ENCODE results near the gene AMIGO1.

AMIGO1 gene

DNA sequence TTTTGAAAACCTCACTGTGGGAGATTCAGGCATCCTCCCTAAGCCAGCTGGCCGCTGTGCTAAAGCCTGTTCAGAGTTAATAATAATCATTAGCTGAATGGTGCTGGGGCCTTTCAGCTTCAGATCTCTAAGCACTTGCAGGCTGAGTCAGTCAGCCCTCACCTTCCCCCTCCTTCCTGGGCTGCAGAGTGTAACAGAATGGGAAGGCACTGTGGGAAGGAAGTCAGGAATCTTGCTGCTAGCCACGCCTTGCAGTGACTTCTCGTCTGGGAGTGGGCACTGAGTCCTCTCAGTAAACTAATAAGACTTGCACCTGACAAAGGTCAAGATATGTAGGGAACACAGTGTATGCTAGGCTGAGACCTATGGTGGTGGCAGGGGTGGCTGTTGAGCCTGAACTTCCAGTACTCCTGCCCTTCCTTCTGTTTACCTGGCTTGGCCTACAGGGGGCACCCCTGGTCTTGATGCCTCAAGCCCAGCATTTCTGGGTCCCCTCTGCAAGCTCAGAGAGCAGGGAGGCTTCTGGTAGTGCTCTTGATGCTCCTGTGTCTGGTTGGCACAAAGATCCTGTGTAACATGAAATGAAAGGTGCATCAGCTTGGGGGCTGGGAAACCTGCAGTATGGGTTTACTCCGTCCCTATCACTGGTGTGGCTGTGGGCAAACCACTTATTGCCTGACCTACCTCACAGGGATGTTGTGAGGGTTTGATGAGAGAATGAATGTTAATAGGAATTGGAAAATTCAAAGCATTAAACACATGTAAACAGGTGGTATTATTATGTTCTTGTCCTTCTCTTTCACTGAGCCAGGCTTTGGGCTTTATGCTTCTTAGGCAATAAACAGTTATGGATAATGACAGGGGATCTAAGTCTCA, 9.6 kb downstream of the AMIGO1 start:
- peak overlapping the region; percentile 21 for H3K27ac ChIP-seq
- TF ChIP-seq, protein P1, sequence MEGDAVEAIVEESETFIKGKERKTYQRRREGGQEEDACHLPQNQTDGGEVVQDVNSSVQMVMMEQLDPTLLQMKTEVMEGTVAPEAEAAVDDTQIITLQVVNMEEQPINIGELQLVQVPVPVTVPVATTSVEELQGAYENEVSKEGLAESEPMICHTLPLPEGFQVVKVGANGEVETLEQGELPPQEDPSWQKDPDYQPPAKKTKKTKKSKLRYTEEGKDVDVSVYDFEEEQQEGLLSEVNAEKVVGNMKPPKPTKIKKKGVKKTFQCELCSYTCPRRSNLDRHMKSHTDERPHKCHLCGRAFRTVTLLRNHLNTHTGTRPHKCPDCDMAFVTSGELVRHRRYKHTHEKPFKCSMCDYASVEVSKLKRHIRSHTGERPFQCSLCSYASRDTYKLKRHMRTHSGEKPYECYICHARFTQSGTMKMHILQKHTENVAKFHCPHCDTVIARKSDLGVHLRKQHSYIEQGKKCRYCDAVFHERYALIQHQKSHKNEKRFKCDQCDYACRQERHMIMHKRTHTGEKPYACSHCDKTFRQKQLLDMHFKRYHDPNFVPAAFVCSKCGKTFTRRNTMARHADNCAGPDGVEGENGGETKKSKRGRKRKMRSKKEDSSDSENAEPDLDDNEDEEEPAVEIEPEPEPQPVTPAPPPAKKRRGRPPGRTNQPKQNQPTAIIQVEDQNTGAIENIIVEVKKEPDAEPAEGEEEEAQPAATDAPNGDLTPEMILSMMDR (conservative IDR thresholded peaks at IDR 0.05): peak; percentile 80
- TF ChIP-seq ZFX (IDR thresholded peaks at IDR 0.05): no peak

DNA sequence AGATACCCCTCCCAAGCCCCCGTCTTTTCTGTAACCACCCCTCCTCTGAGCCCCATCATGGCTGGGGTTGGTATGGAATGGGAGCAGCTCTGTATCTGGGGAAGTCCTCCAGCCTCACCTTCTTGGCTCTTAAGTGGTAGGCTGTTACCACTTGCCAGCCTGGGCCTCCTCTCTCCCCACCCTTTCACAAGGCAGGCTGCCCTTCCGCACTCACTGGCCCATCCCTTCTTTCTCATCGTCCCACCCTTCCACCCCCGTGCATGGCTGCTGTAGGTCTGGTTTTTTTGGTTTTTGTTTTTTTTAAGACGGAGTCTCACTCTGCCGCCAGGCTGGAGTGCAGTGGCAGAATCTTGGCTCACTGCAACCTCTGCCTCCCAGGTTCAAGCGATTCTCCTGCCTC, 10.4 kb downstream of the AMIGO1 start:
- peak overlapping the region; percentile 21 for H3K27ac ChIP-seq
- TF ChIP-seq ZFX (IDR thresholded peaks at IDR 0.05): no peak
- TF ChIP-seq, protein P1 (conservative IDR thresholded peaks at IDR 0.05): no peak

DNA sequence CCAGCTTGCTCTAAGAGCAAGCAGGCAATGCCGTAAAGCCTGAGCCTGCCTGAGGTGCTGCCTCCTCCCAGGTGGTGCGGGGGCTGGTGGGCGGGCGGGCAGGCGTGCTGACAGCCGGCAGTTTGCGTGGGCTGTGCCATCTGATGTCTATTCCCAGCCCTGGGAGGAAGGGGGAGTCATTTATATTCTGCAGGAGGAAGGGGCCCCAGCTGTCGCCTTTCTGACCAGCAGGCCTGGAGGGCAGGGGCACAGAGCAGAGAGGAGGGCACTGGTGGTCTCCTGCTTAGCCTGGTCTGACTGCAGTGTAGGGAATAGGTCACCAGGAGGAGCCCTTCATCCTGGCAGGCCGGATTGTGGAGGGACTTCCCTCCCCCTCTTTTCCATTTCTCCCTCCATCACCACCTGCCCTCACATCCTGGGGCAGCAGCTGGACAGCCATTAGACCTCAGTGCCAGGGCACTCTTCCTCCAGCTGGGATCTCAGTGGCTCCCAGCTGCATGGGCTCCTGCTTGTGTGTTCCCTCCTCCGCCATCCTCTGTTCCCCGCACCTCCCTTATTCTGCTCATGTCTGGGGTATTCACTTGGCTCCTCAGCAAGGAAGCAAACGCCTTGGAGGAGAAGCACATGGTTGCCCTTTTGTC, 11.2 kb downstream of the AMIGO1 start:
- TF ChIP-seq, protein P1 (conservative IDR thresholded peaks at IDR 0.05): peak; percentile 58
- TF ChIP-seq ZFX (IDR thresholded peaks at IDR 0.05): no peak
- no peak overlapping the region for H3K27ac ChIP-seq

DNA sequence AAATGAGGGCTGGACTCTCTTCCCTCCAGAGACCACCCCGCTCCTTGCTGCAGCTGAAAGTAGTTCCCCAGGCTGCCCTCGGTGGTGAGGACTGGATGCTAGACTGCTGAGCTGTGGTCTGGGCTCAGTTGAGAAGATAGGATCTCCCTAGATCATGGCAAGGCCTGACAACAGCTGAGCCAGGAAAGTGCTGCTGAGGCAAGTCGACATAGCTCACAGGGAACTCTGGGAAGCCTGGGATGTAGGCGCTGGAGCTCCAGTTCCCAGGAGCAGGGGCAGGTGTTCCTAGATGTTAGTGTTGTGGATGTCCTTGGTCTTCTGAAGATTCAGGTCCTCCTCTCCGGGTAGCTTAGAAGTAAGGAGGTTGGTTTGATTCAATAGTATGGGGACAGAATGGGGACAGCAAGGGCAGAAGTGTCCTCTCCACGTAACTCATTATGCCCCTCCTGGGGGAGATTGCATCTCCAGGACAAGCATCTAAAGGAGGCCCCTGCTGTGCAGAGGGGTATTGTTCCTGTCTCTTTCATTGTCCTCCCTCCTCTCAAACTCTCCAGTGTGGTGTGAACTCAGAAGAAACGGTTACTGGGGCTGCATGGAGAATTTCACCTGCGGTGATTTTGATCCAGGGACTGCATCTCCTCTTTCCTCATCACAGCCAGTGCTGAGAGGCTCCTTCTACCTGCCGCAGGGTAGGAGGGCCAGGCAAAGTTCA, 11.9 kb downstream of the AMIGO1 start:
- no peak overlapping the region for H3K27ac ChIP-seq
- TF ChIP-seq, protein P1 (conservative IDR thresholded peaks at IDR 0.05): no peak
- TF ChIP-seq ZFX (IDR thresholded peaks at IDR 0.05): no peak

DNA sequence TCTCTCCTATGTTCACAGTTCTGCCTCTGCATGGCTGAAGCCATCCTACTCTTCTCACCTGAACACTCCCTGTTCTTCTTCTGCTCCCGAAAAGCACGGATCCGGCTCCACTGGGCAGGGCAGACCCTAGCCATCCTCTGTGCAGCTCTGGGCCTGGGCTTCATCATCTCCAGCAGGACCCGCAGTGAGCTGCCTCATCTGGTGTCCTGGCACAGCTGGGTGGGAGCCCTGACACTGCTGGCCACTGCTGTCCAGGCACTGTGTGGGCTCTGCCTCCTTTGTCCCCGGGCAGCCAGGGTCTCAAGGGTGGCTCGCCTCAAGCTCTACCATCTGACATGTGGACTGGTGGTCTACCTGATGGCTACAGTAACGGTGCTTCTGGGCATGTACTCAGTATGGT, 13.8 kb downstream of the AMIGO1 start:
- no peak overlapping the region for H3K27ac ChIP-seq
- TF ChIP-seq ZFX (IDR thresholded peaks at IDR 0.05): no peak
- TF ChIP-seq, protein P1 (conservative IDR thresholded peaks at IDR 0.05): no peak

DNA sequence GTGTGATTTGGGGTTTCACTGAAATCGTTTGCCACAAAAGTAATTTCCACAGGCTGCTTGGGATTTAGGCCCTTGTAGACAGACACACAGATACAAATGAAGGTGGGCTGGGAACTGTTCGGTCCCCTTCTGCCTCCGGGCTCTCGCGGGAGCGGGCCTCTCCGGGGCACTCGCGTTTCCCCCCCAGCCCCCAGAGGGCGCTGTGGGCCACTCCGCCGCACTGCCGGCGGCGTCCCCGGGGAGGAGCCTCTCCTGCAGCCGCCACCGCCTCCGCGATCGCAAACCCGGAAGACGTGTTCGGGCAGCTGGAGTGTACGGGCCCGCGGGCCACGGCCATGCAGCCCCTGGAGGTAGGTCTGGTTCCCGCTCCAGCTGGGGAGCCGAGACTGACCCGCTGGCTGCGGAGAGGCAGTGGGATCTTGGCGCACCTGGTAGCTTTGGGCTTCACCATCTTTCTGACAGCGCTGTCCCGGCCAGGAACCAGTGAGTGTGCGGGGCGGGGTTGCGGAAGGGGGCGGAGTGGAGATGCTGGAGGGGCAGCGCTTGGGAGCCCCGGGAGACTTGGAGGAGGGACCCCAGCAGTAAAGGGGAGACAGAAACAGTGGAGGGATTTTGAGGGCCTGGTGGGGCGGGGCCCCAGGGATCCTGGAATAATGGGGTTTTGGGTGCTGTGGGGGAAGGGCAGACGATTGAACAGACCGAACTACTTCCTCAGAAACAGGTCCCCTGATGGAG, 15.6 kb downstream of the AMIGO1 start, which contains the start of gene CYB561D1:
CYB561D1 (plus strand) TSS at position 290 of the 735 bp plus-strand sequence; CDS start at position 336, 46 bp downstream.
- H3K27ac ChIP-seq: peak within 1 kb of the TSS; percentile 66
- TF ChIP-seq, protein P1 (conservative IDR thresholded peaks at IDR 0.05): peak; percentile 100
- TF ChIP-seq ZFX (IDR thresholded peaks at IDR 0.05): no peak
